Peyer's patch (tissue), 4 donors: ENCODE results near the gene FXR1. TPM values are rescaled to one million over a fixed set of nuclear protein-coding genes. Genes with fewer than 3 reads are reported as not detected.
A peak's percentile ranks its signal among the peaks of the same experiment; 100 is the strongest.
"Not testable (repeated sequence)": the region's sequence is repeated elsewhere in the genome, so short reads cannot be mapped to it uniquely, and the experiment has no call there.

Experiments
- DNase-seq, 3 donors: peaks; one replicate each; pipeline ENCODE4 v3.0.0-alpha.2; 2017 to 2019
- H3K27ac ChIP-seq, 4 donors: fragments of 200-600 bp; sonication (generic); one replicate each; pipeline ENCODE4 v1.5.1; 2016 to 2019
- H3K27me3 ChIP-seq, 2 donors: fragments of 200-600 bp; sonication (generic); one replicate each; pipeline ENCODE4 v1.5.1; 2019
- H3K36me3 ChIP-seq, 3 donors: fragments of 200-600 bp; sonication (generic); one replicate each; pipeline ENCODE4 v1.5.1; 2016 to 2019
- H3K4me1 ChIP-seq, 4 donors: fragments of 200-600 bp; sonication (generic); one replicate each; pipeline ENCODE4 v1.5.1; 2016 to 2019
- H3K4me3 ChIP-seq, 4 donors: fragments of 200-600 bp; sonication (generic); 1 replicate in 3 of 4; 2 replicates in 1 of 4; pipeline ENCODE4 v1.5.1; 2016 to 2019; ENCODE audit warnings: mild to moderate bottlenecking in 1 of 4
- H3K9me3 ChIP-seq, 4 donors: fragments of 200-600 bp; sonication (generic); one replicate each; pipeline ENCODE4 v1.5.1; 2016 to 2019; ENCODE audit warnings: mild to moderate bottlenecking in 1 of 4
- POLR2A ChIP-seq, 2 donors: fragments of 450-650 bp; IDR thresholded peaks; one replicate each; pipeline ENCODE4 v1.5.1; 2017; ENCODE audit warnings: antibody characterized with exemption in 2 of 2, mild to moderate bottlenecking in 2 of 2, moderate library complexity in 2 of 2
- total RNA-seq, 4 donors: library from RNA; depleted of rRNA; stranded (reverse); fragments of >200 nt; gene quantifications; one replicate each; pipeline ENCODE4 v1.1.0, GENCODE V29; 2016
- TF ChIP-seq, protein P1 (sequence below), 6 experiments: fragments of 450-650 bp in 4 of 6; fragments of 200-600 bp in 2 of 6; sonication (generic) in 1 of 6; IDR thresholded peaks; one replicate each; pipeline ENCODE4 v1.5.1; 2017 to 2019; ENCODE audit warnings: antibody characterized with exemption in 6 of 6, mild to moderate bottlenecking in 3 of 6, moderate library complexity in 1 of 6

The FXR1 gene
- total RNA-seq: 100 to 1,000 TPM in 1 of 4 donors, 10 to 100 TPM in 3; 54.5 to 115 (median 79.9) TPM

DNA sequence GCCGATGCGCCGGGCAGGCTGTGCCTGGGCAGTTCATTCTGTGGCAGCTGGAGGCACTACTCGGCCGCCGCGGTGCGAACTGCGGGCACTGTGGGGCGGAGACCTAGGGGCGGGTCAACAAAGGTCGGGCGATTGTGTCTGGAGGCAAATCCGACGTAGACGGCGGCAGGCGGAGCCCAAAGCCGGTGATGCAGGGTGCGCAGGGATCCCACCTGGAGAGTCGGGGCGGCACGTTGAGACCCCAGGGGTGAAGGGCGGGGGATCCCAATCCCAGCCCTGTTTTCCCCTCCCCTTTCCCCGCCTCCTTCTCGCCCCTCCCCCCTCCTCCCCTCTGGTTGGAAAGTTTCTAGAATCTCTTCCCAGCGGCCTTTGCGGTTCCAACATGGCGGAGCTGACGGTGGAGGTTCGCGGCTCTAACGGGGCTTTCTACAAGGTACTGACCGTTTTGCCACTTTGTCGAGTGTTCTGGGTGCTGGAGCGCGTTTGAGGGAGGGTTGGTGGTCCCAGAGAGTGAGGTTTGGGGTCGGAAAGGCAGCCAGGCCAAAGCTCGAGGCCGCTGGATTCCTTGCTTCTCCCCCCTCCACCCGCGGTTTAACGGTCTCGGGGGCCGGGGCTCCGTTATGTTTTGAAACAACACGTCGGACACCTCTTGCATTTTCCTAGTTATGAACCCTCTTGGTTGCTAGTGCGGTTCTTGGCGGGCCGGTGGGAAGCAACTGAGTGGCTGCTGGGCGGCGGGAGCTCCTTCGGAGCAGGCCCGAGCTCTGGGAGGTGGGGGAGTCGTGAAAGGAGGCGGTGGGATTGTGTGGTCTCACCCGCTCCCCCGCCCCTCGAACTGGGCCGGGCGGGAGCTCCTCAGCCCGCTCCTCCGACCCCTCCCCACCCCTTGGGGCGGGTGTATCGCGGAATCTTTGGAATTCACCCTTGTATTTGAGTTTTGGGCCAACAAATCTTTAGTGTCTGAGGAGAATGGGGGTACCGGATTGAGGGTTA lies at the start of gene FXR1:
TSS of gene FXR1 (plus strand) at position 367 of the 993 bp plus-strand sequence. CDS start at position 383, 16 bp downstream.
- Histone ChIP-seq H3K9me3 (no peaks in the 10 kb centered on the region), H3K4me1 (peaks cover 0 to 22% (median 3%) of the 10 kb centered on the region in 4 donors), H3K4me3 (peak within 1 kb of the TSS; percentile 79 to 96 (median 88)), H3K27ac (peak within 1 kb of the TSS; percentile 84 to 92 (median 86)), H3K27me3 (no peaks in the 10 kb centered on the region), H3K36me3 (no peaks in the 10 kb centered on the region)
- peak; percentile 93 to 96 (median 94) for DNase-seq
- TF ChIP-seq, protein P1, sequence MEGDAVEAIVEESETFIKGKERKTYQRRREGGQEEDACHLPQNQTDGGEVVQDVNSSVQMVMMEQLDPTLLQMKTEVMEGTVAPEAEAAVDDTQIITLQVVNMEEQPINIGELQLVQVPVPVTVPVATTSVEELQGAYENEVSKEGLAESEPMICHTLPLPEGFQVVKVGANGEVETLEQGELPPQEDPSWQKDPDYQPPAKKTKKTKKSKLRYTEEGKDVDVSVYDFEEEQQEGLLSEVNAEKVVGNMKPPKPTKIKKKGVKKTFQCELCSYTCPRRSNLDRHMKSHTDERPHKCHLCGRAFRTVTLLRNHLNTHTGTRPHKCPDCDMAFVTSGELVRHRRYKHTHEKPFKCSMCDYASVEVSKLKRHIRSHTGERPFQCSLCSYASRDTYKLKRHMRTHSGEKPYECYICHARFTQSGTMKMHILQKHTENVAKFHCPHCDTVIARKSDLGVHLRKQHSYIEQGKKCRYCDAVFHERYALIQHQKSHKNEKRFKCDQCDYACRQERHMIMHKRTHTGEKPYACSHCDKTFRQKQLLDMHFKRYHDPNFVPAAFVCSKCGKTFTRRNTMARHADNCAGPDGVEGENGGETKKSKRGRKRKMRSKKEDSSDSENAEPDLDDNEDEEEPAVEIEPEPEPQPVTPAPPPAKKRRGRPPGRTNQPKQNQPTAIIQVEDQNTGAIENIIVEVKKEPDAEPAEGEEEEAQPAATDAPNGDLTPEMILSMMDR (IDR thresholded peaks at IDR 0.05): peak; percentile 31 to 84 (median 80)
- peak in 1 of 2 donors; percentile 30 for TF ChIP-seq POLR2A (IDR thresholded peaks at IDR 0.05)

DNA sequence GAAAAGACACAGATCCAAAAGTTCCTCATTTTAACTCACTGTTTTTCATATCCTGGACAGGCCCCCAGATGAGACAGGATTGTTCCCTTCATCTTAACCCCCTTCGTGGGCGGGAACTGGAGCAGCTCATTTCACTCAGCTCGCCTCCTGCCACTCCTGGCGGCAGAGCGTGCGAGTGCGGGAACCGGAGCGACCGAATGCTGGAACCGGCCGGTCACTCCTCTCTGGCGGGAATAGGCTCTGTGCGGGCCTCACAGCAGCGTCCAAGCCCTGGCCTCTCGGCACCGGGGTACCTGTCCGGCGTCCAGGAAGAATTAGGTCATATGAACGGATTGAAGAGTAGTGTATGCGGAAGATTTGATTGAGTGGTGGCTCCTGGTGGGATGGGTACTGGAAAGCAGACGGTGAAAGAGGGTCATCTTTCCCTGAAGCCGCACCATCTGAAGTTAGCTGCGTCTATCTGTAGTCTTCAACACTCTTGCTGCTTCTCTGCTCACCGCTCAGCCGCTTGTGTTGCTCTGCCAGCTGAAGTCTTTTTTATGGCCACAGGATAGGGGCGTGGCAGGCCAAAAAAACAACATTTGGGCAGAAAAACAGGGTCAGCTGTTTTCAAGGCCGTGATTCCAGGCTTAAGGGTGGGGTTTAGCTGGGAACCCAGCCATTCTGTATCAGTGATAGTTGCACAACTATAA lies 42.3 kb upstream of the FXR1 start:
- Histone ChIP-seq H3K4me1 (no peaks in the 10 kb centered on the region), H3K27me3 (no peaks in the 10 kb centered on the region), H3K9me3 (no peaks in the 10 kb centered on the region), H3K4me3 (peak overlapping the region in 3 of 4 donors; percentile 5 to 35 (median 9)), H3K36me3 (no peaks in the 10 kb centered on the region), H3K27ac (peak overlapping the region in 1 of 4 donors; percentile 4)
- no peak for DNase-seq
- no peak for TF ChIP-seq POLR2A (IDR thresholded peaks at IDR 0.05)
- TF ChIP-seq, protein P1 (IDR thresholded peaks at IDR 0.05): no peak

DNA sequence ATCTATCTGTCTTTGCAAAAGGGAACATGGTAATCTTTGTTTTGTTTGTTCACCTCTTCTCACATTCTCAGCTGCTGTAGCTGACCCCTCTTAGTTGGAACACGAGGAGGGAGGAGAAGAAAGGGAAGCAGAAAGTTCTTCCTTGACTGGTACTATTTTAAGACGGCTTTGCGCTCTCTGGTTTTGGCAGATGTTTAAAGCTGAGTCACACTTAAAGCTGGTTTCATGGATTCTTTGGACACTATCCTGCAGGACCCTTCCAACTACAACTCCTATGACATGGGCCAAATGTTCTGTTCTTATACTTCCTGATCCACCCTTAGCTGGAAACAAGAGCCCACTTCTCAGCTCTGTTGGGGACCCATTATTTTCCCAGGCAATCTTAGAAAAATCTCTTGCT lies 40.6 kb upstream of the FXR1 start:
- no peaks in the 10 kb centered on the region for H3K4me1 ChIP-seq
- no peak for DNase-seq
- no peaks in the 10 kb centered on the region for H3K27me3 ChIP-seq
- TF ChIP-seq POLR2A (IDR thresholded peaks at IDR 0.05): no peak
- TF ChIP-seq, protein P1 (IDR thresholded peaks at IDR 0.05): no peak
- no peaks in the 10 kb centered on the region for H3K36me3 ChIP-seq
- no peak overlapping the region for H3K4me3 ChIP-seq
- H3K27ac ChIP-seq: no peak overlapping the region
- H3K9me3 ChIP-seq: no peaks in the 10 kb centered on the region

DNA sequence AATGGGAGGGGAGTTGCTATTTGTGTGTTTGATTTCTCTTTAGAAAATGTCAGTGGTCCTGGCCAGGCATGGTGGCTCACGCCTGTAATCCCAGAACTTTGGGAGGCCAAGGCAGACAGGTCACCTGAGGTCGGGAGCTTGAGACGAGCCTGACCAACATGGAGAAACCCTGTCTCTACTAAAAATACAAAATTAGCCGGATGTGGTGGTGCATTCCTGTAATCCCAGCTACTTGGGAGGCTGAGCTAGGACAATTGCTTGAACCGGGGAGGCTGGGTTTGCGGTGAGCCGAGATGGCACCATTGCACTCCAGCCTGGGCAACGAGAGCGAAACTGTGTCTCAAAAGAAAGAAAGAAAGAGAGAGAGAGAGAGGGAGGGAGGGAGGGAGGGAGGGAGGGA lies 40.0 kb upstream of the FXR1 start:
- not testable (repeated sequence) for H3K27me3 ChIP-seq, DNase-seq

DNA sequence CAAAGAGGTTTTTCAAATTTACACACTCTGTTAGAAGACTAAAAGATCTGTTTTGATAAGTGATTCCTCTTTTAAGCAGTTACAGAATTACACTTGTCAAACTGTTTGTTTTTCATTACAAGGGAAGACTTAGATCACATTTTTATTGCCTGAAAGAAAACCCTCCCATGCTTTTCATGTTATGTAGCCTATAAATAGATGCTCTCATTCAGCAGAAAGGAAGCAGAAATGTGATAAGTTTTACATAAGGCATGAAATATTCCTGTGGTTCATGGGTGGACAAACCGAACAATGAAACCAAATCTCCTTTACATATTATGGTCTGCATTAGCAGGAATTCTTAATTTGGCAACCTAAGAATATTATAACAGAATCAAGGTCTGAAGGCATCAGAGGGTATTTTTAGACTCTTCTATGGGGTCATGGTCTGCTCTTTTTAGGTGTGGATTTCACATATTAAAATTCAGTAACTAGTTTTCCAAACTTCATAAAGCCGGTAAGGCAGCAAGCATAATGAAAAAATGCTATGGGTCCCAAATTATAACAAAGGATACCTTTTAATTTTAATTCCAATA lies 37.3 kb upstream of the FXR1 start:
- Histone ChIP-seq H3K36me3 (no peaks in the 10 kb centered on the region), H3K27me3 (no peaks in the 10 kb centered on the region), H3K27ac (no peak overlapping the region), H3K4me3 (no peak overlapping the region), H3K4me1 (no peaks in the 10 kb centered on the region), H3K9me3 (no peaks in the 10 kb centered on the region)
- DNase-seq: no peak
- TF ChIP-seq POLR2A (IDR thresholded peaks at IDR 0.05): no peak
- TF ChIP-seq, protein P1 (IDR thresholded peaks at IDR 0.05): no peak

More for the DNA sequence above, 40.0 kb upstream of the FXR1 start:
- not testable (repeated sequence) for H3K9me3 ChIP-seq, H3K4me1 ChIP-seq, H3K36me3 ChIP-seq, H3K27ac ChIP-seq, H3K4me3 ChIP-seq
